ENCODE data around the gene GRIN3B. TPM values are rescaled to one million over a fixed set of nuclear protein-coding genes. Genes with fewer than 3 reads are reported as not detected.

The GRIN3B gene
- total and polyA plus RNA-seq, 9 of the 15 experiments (the other 6 are each of a cell fraction or from before 2014, with no cell fraction given) = 0.06 to 0.95 (median 0.19) TPM; not detected in 6

GRCh38 chr19:961866-962620 lies 38.2 kb upstream of the GRIN3B start (continued):
- TF ChIP-seq BRD4 (IDR thresholded peaks at IDR 0.05) = no peak
- no peak for TF ChIP-seq MCM7 (IDR thresholded peaks at IDR 0.05)
- no peak for TF ChIP-seq LARP7 (IDR thresholded peaks at IDR 0.05)
- no peak for TF ChIP-seq CGGBP1 (CRISPR knock-in tag; IDR thresholded peaks at IDR 0.05)
- no peak for TF ChIP-seq ARID3B (CRISPR knock-in tag; IDR thresholded peaks at IDR 0.05; ENCODE audit: borderline replicate concordance)
- peak; percentile 29; the same call in 1 of the 2 replicates for TF ChIP-seq CREB1 (IDR thresholded peaks at IDR 0.05)
- TF ChIP-seq CREB1 (CRISPR knock-in tag; IDR thresholded peaks at IDR 0.05) = no peak
- TF ChIP-seq SMAD4 (CRISPR knock-in tag; conservative IDR thresholded peaks at IDR 0.05) = peak; percentile 63
- TF ChIP-seq EP400 (IDR thresholded peaks at IDR 0.05) = 0 out of 2 replicates have a peak, but pooled peaks have one; percentile 31
- TF ChIP-seq FOXP4 (CRISPR knock-in tag; IDR thresholded peaks at IDR 0.05; ENCODE audit: borderline replicate concordance) = no peak
- TF ChIP-seq CC2D1A (IDR thresholded peaks at IDR 0.05) = no peak
- 0 out of 2 replicates have a peak, but pooled peaks have one; percentile 29 for TF ChIP-seq ETV1 (tag; conservative IDR thresholded peaks at IDR 0.05; ENCODE audit: low read depth)
- TF ChIP-seq KLF1 (tag; IDR thresholded peaks at IDR 0.05) = peak; percentile 74
- TF ChIP-seq DDX20 (tag; IDR thresholded peaks at IDR 0.05; ENCODE audit: low read depth) = no peak
- no peak for TF ChIP-seq ESRRB (CRISPR knock-in tag; IDR thresholded peaks at IDR 0.05; ENCODE audit: borderline replicate concordance)
- peak; percentile 76 for TF ChIP-seq SMARCA4 (IDR thresholded peaks at IDR 0.05)
- no peak for TF ChIP-seq MECOM (CRISPR knock-in tag; IDR thresholded peaks at IDR 0.05)
- TF ChIP-seq NBN (IDR thresholded peaks at IDR 0.05; ENCODE audit: low read depth) = 0 out of 2 replicates have a peak, but pooled peaks have one; percentile 19
- peak; percentile 76 for TF ChIP-seq FOXJ2 (tag; IDR thresholded peaks at IDR 0.05)
- no peak for TF ChIP-seq CTCFL (IDR thresholded peaks at IDR 0.05; ENCODE audit: borderline replicate concordance, insufficient read depth, low read depth, low read length, poor library complexity, severe bottlenecking)
- no peak for TF ChIP-seq CBX2 (IDR thresholded peaks at IDR 0.05; ENCODE audit: insufficient read depth, low read length, poor library complexity, severe bottlenecking)
- TF ChIP-seq HDAC2 (IDR thresholded peaks at IDR 0.05) = peak; percentile 93

All from K562 (cell line).